ENCODE results near the gene OPN1SW. TPM values are rescaled to one million over a fixed set of nuclear protein-coding genes. Genes with fewer than 3 reads are reported as not detected.

OPN1SW gene
- total and polyA plus RNA-seq, 4 donors, result 0.28 to 2.3 (median 2.0) TPM; not detected in 1

DNA sequence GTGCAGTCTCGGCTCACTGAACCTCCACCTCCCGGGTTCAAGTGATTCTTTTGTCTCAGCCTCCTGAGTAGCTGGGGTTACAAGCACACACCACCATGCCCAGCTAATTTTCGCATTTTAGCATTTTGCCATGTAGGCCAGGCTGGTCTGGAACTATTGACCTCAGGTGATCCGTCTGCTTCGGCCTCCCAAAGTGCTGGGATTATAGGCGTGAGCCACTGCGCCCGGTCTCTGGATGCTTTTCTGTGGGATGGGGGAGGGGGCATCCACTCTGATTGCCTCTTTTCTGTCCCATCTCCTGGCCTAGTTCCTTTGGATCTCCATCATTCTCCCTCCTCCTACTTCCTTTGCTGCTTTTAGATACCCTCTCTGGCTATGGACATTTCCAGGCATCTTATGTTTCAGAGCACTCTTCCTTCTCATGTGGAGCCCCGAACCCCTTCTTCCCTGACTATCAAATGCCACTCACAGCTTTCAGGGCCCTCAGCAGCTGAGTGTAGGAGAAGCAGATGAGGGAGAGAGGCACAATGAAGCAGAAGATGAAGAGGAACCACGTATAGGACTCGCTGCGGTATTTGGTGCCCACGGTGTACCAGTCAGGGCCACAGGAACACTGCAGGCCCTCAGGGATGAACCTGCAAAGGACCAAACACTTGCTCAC is 1.4 kb downstream of the OPN1SW start:
- DNase-seq (ENCODE audit: low read depth in 4 of 6, low spot score in 6 of 6), result no peak
- Histone ChIP-seq H3K27ac (ENCODE audit: low read depth, low read length) (no peak overlapping the region), H3K27me3 (ENCODE audit: control insufficient read depth, insufficient read depth, low read length) (no peaks in the 10 kb centered on the region), H3K36me3 (ENCODE audit: control insufficient read depth, insufficient read depth, low read length) (peaks cover 8% of the 10 kb centered on the region), H3K4me3 (ENCODE audit: low read depth, low read length) (no peak overlapping the region), H3K9me3 (ENCODE audit: control insufficient read depth, insufficient read depth, low read length) (no peaks in the 10 kb centered on the region), H3K4me1 (ENCODE audit: control insufficient read depth, insufficient read depth, low read length) (no peaks in the 10 kb centered on the region)
- 95% methylated on average over 6 of the region's 13 CpGs for WGBS (ENCODE audit: insufficient coverage)

DNA sequence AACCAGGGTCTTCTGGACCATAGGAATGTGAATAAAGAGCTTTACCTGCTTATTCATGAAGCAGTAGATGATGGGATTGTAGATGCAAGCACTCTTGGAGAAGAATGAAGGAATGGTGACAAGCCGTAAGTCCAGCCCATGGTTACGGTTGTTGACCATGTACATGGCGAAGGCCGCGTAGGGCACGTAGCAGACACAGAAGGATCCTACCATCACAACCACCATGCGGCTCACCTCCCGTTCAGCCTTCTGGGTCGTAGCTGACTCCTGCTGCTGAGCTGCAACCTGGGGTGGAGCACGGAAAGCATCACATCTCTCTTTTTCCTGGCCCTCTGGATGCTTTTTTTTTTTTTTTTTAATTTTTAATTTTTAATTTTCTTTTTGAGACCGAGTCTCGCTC is 2.0 kb downstream of the OPN1SW start:
- no peaks in the 10 kb centered on the region for H3K4me1 ChIP-seq (ENCODE audit: control insufficient read depth, insufficient read depth, low read length)
- no peak overlapping the region for H3K27ac ChIP-seq (ENCODE audit: low read depth, low read length)
- H3K27me3 ChIP-seq (ENCODE audit: control insufficient read depth, insufficient read depth, low read length), result no peaks in the 10 kb centered on the region
- WGBS (ENCODE audit: insufficient coverage), result 98% methylated on average over 8 of the region's 12 CpGs
- DNase-seq (ENCODE audit: low read depth in 4 of 6, low spot score in 6 of 6), result no peak
- no peak overlapping the region for H3K4me3 ChIP-seq (ENCODE audit: low read depth, low read length)
- H3K36me3 ChIP-seq (ENCODE audit: control insufficient read depth, insufficient read depth, low read length), result peaks cover 8% of the 10 kb centered on the region
- no peaks in the 10 kb centered on the region for H3K9me3 ChIP-seq (ENCODE audit: control insufficient read depth, insufficient read depth, low read length)

DNA sequence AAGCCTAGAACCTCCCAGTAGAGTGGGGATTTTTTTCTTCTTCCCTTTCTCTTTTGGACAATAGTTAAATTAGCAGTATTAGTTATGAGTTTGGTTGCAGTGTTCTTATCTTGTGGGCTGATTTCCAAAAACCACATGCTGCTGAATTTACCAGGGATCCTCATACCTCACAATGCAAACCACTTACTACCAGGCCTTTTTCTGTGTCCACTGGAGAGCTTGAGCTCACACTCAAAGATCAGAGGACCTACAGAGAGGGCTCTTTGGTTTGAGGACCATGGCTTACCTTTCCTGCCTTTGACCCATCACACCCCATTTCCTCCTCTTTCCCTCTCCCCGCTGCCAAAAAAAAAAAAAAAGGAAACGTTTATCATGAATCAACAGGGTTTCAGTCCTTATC is 5.4 kb downstream of the OPN1SW start:
- no peaks in the 10 kb centered on the region for H3K4me1 ChIP-seq (ENCODE audit: control insufficient read depth, insufficient read depth, low read length)
- H3K9me3 ChIP-seq (ENCODE audit: control insufficient read depth, insufficient read depth, low read length), result no peaks in the 10 kb centered on the region
- peaks cover 19% of the 10 kb centered on the region for H3K36me3 ChIP-seq (ENCODE audit: control insufficient read depth, insufficient read depth, low read length)
- H3K27me3 ChIP-seq (ENCODE audit: control insufficient read depth, insufficient read depth, low read length), result no peaks in the 10 kb centered on the region
- WGBS (ENCODE audit: insufficient coverage), result no CpG with 5 or more reads among the region's 2 CpGs
- no peak overlapping the region for H3K4me3 ChIP-seq (ENCODE audit: low read depth, low read length)
- DNase-seq (ENCODE audit: low read depth in 4 of 6, low spot score in 6 of 6), result no peak
- no peak overlapping the region for H3K27ac ChIP-seq (ENCODE audit: low read depth, low read length)

DNA sequence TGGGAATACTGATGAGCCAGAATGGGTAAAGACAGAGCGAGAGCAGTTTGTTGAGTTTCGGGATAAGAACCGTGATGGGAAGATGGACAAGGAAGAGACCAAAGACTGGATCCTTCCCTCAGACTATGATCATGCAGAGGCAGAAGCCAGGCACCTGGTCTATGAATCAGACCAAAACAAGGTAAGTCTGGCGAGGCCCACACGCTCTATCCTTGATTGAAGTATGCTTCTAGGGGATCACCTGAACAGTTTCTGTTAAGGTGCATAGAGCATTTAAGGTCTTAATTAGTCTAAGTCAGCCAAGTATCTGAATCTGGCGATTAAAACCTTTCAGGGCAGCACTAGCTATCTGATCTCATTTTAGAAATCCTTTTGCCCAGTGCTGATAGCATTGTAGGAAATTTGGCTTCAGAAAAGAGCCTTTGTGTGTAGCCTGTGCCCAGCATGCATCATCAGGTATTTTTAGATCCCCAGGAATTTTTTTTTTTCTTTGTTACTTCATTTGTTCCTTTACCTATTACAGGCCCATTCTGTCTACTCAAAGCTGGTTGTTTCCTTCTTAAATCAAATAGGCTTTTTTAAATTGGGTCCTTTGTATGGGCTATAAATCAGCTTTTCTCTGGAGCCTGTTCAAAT is 8.0 kb downstream of the OPN1SW start:
- 100% methylated on average over 5 of the region's 6 CpGs for WGBS (ENCODE audit: insufficient coverage)

GRCh38 chr7:128763541-128763940 is 12.1 kb downstream of the OPN1SW start:
- Histone ChIP-seq H3K27me3 (ENCODE audit: control insufficient read depth, insufficient read depth, low read length) (no peaks in the 10 kb centered on the region), H3K4me1 (ENCODE audit: control insufficient read depth, insufficient read depth, low read length) (no peaks in the 10 kb centered on the region), H3K27ac (ENCODE audit: low read depth, low read length) (no peak overlapping the region), H3K4me3 (ENCODE audit: low read depth, low read length) (no peak overlapping the region), H3K36me3 (ENCODE audit: control insufficient read depth, insufficient read depth, low read length) (peaks cover 37% of the 10 kb centered on the region), H3K9me3 (ENCODE audit: control insufficient read depth, insufficient read depth, low read length) (no peaks in the 10 kb centered on the region)
- no CpG with 5 or more reads among the region's 3 CpGs for whole genome bisulfite sequencing (ENCODE audit: insufficient coverage)
- DNase-seq (ENCODE audit: low read depth in 4 of 6, low spot score in 6 of 6), result no peak

More for the DNA sequence above, 8.0 kb downstream of the OPN1SW start:
- Histone ChIP-seq H3K4me3 (ENCODE audit: low read depth, low read length) (no peak overlapping the region), H3K36me3 (ENCODE audit: control insufficient read depth, insufficient read depth, low read length) (peaks cover 21% of the 10 kb centered on the region), H3K27ac (ENCODE audit: low read depth, low read length) (no peak overlapping the region), H3K9me3 (ENCODE audit: control insufficient read depth, insufficient read depth, low read length) (no peaks in the 10 kb centered on the region), H3K4me1 (ENCODE audit: control insufficient read depth, insufficient read depth, low read length) (no peaks in the 10 kb centered on the region), H3K27me3 (ENCODE audit: control insufficient read depth, insufficient read depth, low read length) (no peaks in the 10 kb centered on the region)
- no peak for DNase-seq (ENCODE audit: low read depth in 4 of 6, low spot score in 6 of 6)

- Histone ChIP-seq H3K27ac (ENCODE audit: low read depth, low read length) (no peak overlapping the region), H3K36me3 (ENCODE audit: control insufficient read depth, insufficient read depth, low read length) (peaks cover 26% of the 10 kb centered on the region), H3K9me3 (ENCODE audit: control insufficient read depth, insufficient read depth, low read length) (no peaks in the 10 kb centered on the region), H3K4me3 (ENCODE audit: low read depth, low read length) (no peak overlapping the region), H3K27me3 (ENCODE audit: control insufficient read depth, insufficient read depth, low read length) (no peaks in the 10 kb centered on the region), H3K4me1 (ENCODE audit: control insufficient read depth, insufficient read depth, low read length) (peaks cover 5% of the 10 kb centered on the region)
- DNase-seq (ENCODE audit: low read depth in 4 of 6, low spot score in 6 of 6), result no peak
Observed at GRCh38 chr7:128759242-128759641, 16.4 kb downstream of the OPN1SW start.

GRCh38 chr7:128758553-128758952 is 17.0 kb downstream of the OPN1SW start:
- Histone ChIP-seq H3K4me3 (ENCODE audit: low read depth, low read length) (no peak overlapping the region), H3K9me3 (ENCODE audit: control insufficient read depth, insufficient read depth, low read length) (no peaks in the 10 kb centered on the region), H3K27me3 (ENCODE audit: control insufficient read depth, insufficient read depth, low read length) (no peaks in the 10 kb centered on the region), H3K4me1 (ENCODE audit: control insufficient read depth, insufficient read depth, low read length) (peaks cover 5% of the 10 kb centered on the region), H3K27ac (ENCODE audit: low read depth, low read length) (no peak overlapping the region), H3K36me3 (ENCODE audit: control insufficient read depth, insufficient read depth, low read length) (peaks cover 26% of the 10 kb centered on the region)
- DNase-seq (ENCODE audit: low read depth in 4 of 6, low spot score in 6 of 6), result no peak
- no CpG with 5 or more reads among the region's 1 CpG for WGBS (ENCODE audit: insufficient coverage)

DNA sequence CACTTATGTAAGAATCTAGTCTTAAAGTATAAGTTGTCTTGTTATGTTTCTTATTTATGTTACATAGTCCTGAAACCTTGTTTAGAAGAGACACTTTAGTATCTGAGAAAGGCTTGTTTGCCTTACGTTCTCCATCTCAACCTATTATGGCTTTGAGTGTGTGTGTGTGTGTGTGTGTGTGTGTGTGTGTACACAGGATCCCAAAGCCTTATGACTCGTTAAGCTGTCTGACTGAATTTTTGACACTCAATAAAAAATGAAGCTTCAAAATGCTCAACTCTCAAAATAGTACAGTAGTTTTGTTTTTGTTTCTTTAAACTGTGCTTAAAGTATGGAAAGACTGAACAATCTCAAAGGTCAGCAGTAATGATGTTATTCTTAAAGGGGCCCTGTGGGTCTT is 18.4 kb downstream of the OPN1SW start:
- Histone ChIP-seq H3K27me3 (ENCODE audit: control insufficient read depth, insufficient read depth, low read length) (no peaks in the 10 kb centered on the region), H3K27ac (ENCODE audit: low read depth, low read length) (no peak overlapping the region), H3K9me3 (ENCODE audit: control insufficient read depth, insufficient read depth, low read length) (no peaks in the 10 kb centered on the region), H3K36me3 (ENCODE audit: control insufficient read depth, insufficient read depth, low read length) (peaks cover 18% of the 10 kb centered on the region), H3K4me3 (ENCODE audit: low read depth, low read length) (no peak overlapping the region), H3K4me1 (ENCODE audit: control insufficient read depth, insufficient read depth, low read length) (peaks cover 5% of the 10 kb centered on the region)
- DNase-seq (ENCODE audit: low read depth in 4 of 6, low spot score in 6 of 6), result no peak
- WGBS (ENCODE audit: insufficient coverage), result no CpG with 5 or more reads among the region's 2 CpGs

- Histone ChIP-seq H3K4me3 (ENCODE audit: low read depth, low read length) (no peak overlapping the region), H3K36me3 (ENCODE audit: control insufficient read depth, insufficient read depth, low read length) (peaks cover 15% of the 10 kb centered on the region), H3K27me3 (ENCODE audit: control insufficient read depth, insufficient read depth, low read length) (no peaks in the 10 kb centered on the region), H3K4me1 (ENCODE audit: control insufficient read depth, insufficient read depth, low read length) (peaks cover 5% of the 10 kb centered on the region), H3K27ac (ENCODE audit: low read depth, low read length) (no peak overlapping the region), H3K9me3 (ENCODE audit: control insufficient read depth, insufficient read depth, low read length) (no peaks in the 10 kb centered on the region)
- 40% methylated on average over 3 of the region's 5 CpGs for WGBS (ENCODE audit: insufficient coverage)
- peak; percentile 45 to 92 (median 62) for DNase-seq (ENCODE audit: low read depth in 4 of 6, low spot score in 6 of 6)
Observed at GRCh38 chr7:128755819-128756476, 19.6 kb downstream of the OPN1SW start.

Data from spinal cord (tissue), 10 donors.